Mesenteric fat pad (tissue), 1 donor: ENCODE measurements around the gene DIAPH2. TPM values are rescaled to one million over a fixed set of nuclear protein-coding genes. Genes with fewer than 3 reads are reported as not detected.
"Not testable (repeated sequence)": the region's sequence is repeated elsewhere in the genome, so short reads cannot be mapped to it uniquely, and the experiment has no call there.

Experiments used
- DNase-seq: peaks from one replicate; pipeline ENCODE4 v3.0.0-alpha.2; 2020; ENCODE audit warnings: low spot score
- total RNA-seq: library from RNA; stranded (reverse); fragmentation: NEBNext Ultra II Directional; extraction: Animal tissue kit (Norgen Biotek cat#: 25700); gene quantifications from one replicate; pipeline ENCODE4 v1.2.1, GENCODE V29; 2021
- donor health status: DM: yes; HTN: yes; CAD: no.

Gene DIAPH2
- total RNA-seq, 1 donor from 2014 or later = 28.1 TPM

DNA sequence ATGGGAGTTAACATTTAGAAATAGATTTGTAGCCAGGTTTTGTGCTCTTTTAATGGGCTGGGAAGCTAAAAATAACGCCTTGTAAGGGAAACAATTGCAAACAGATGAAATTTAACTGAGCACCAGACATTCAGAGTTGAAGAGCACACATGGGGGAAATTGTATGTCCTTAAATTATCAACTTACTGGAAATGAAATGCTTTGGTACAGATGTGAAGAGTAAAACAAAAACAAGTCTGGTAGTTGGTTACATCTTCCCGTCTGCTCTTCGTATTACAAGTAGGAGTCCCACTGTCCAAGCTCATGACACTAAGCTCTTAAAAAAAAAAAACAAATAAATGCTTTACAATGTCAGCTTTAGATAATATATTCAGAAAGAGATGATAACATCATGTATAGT lies 139.5 kb downstream of the DIAPH2 start:
- DNase-seq = no peak

GRCh38 chrX:96833333-96833732 lies 148.7 kb downstream of the DIAPH2 start:
- no peak for DNase-seq

- no peak for DNase-seq
Observed at GRCh38 chrX:96834137-96834536, 149.5 kb downstream of the DIAPH2 start.

- no peak for DNase-seq
Observed at GRCh38 chrX:96835660-96836289, 151.1 kb downstream of the DIAPH2 start.

GRCh38 chrX:96837808-96838207 lies 153.2 kb downstream of the DIAPH2 start:
- DNase-seq = no peak

GRCh38 chrX:96838537-96838936 lies 153.9 kb downstream of the DIAPH2 start:
- no peak for DNase-seq

- DNase-seq = no peak
Observed at GRCh38 chrX:96841325-96841724, 156.7 kb downstream of the DIAPH2 start.

DNA sequence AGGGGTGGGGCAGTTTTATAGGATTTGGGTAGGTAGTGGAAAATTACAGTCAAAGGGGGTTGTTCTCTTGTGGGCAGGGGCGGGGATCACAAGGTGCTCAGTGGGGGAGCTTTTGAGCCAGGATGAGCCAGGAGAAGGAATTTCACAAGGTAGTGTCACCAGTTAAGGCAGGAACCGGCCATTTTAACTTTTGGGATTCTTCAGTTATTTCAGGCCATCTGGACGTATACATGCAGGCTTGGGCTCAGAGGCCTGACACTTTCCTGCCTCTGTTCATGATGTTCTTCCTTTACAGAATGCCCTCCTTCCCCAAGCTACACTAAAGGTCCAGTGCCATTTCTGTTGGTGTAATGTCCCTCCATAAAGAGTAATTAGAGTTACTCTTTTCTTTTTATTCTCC lies 157.2 kb downstream of the DIAPH2 start:
- not testable (repeated sequence) for DNase-seq

GRCh38 chrX:96843566-96843965 lies 158.9 kb downstream of the DIAPH2 start:
- no peak for DNase-seq

GRCh38 chrX:96846841-96847240 lies 162.2 kb downstream of the DIAPH2 start:
- DNase-seq = no peak

GRCh38 chrX:96859422-96859821 lies 174.8 kb downstream of the DIAPH2 start:
- not testable (repeated sequence) for DNase-seq

- no peak for DNase-seq
Observed at GRCh38 chrX:96861218-96861617, 176.6 kb downstream of the DIAPH2 start.

DNA sequence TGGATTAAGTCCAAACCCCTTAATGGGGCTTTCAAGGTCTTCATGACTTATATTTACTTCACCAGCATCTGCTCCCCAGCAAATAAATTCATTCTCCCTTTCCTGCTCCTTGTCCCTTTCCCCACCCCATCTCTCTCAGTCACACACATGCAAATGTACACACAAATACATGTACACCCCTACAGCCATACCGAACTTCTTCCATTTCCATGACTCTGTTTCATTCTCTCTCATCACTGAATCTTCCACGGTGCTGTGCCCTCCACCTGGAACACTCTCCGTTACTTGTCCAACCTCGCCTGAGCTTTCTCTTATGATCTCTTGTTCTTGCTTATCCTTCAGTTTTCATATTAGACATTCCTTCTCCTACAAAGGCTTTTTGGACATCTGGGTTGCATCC lies 177.0 kb downstream of the DIAPH2 start:
- DNase-seq = no peak

DNA sequence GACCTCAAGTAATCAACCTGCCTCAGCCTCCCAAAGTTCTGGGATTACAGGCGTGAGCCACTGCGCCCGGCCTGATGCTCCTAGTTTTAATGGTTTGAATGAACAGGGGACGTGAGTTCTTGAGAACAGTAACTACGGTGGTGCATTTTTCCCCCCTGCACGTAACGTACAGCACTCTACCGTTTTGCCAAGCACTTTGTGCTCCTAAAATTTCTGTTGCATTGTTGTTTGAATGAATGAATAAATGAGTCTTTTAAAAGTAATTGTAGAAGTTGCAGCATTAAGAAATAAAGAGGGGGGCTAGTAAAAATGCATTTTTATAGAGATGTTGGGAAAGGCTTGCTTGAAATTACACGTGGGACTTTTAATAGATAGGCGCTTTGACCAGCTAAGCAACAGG lies 199.0 kb downstream of the DIAPH2 start, which contains the start of gene RPA4:
Gene RPA4 (plus strand): TSS at position 301 of the 400 bp plus-strand sequence. CDS start 403 bp downstream, outside the sequence.
- DNase-seq = no peak

GRCh38 chrX:96884027-96884426 lies 199.4 kb downstream of the DIAPH2 start:
- DNase-seq = no peak

DNA sequence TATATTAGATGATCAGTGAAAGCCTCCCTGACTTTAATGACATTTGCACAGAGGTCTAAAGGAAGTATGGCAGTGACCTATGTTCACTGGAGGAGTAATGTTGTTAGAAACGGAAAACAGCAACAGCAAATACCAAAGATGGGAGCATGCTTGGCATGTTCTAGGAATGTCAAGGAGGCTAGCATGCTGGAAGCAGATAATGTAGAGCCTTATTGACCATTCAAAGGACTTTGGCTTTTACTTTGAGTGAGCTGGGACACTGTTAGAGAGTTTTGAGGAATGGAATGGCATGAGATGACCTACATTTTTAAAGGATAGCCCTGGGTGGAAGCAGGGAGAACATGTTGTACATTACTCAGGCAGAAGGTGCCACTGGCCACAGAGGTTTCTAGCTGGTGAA lies 205.1 kb downstream of the DIAPH2 start:
- no peak for DNase-seq

GRCh38 chrX:96906741-96907140 lies 222.1 kb downstream of the DIAPH2 start:
- DNase-seq = no peak

GRCh38 chrX:96907516-96908272 lies 223.1 kb downstream of the DIAPH2 start:
- DNase-seq = no peak

- DNase-seq = no peak
Observed at GRCh38 chrX:96909291-96909690, 224.6 kb downstream of the DIAPH2 start.

- no peak for DNase-seq
Observed at GRCh38 chrX:96918864-96919263, 234.2 kb downstream of the DIAPH2 start.

- DNase-seq = no peak
Observed at GRCh38 chrX:96919672-96920071, 235.0 kb downstream of the DIAPH2 start.

DNA sequence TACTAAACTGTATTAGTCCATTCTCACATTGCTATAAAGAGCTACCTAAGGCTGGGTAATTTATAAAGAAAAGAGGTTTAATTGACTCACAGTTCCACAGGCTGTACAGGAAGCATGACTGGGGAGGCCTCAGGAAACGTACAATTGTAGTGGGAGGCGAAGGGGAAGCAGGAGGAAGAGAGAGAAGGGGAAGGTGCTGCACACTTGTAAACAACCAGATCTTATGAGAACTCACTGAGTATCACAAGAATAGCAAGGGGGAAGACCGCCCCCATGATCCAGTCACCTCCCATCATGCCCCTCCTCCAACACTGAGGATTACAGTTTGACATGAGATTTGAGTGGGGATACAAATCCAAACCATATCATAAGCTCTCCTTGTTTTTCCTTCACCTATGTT lies 239.9 kb downstream of the DIAPH2 start:
- no peak for DNase-seq

DNA sequence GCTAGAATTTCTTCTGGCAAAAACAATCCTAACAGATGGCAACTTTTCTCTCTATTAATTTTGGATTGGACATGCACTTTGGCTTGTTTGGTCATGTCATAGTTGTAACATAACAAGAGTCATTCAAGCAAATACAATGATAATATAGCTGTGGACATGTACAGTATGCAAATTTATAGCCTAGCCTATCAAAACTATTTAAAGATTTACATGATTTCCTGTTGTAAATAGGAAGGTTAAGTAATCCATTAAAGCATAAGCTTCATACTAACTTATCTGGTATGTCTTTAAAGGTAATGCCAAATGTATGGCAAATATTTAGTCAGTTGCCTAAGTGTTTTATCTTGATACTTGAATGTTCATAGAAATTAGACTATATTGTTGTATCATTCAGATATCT lies 244.4 kb downstream of the DIAPH2 start:
- no peak for DNase-seq
